Neural progenitor cell (in vitro differentiated cells): Measurements from ENCODE around the gene GABARAP.

ENCODE experiments used
- CTCF ChIP-seq: fragments of 200-600 bp; sonication (generic); IDR thresholded peaks from 2 replicates; pipeline ENCODE4 v1.5.1; 2017; ENCODE audit warnings: antibody characterized with exemption, mild to moderate bottlenecking
- EZH2 ChIP-seq: fragments of 200-600 bp; sonication (generic); IDR thresholded peaks from 2 replicates; pipeline ENCODE4 v1.6.1; 2017; ENCODE audit warnings: antibody characterized with exemption, mild to moderate bottlenecking, moderate library complexity
- EZH2phosphoT487 ChIP-seq: fragments of 200-600 bp; sonication (generic); IDR thresholded peaks from 2 replicates; pipeline ENCODE4 v1.6.1; 2017; ENCODE audit warnings: antibody characterized with exemption

DNA sequence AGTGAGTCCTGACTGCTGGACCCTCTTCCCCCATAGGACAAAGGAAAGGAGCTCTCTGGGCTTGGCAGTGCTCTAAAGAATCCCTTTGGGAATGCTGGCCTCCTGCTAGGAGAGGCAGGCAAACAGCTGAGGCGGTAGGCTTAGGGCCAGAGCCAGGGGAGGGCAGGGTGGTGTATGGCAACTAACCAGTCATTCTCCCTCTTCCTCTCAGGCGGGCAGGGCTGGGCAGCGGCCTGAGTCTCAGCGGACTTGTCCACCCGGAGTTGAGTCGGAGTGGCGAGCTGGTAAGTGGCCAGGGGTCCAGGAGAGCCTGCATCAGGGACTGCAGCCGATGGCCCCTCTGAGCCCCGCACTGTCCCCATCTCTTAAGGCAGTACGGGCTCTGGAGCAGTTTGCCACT, 18.1 kb downstream of the GABARAP start:
- TF ChIP-seq CTCF: no peak
- no peak for TF ChIP-seq EZH2phosphoT487
- no peak for TF ChIP-seq EZH2
